ENCODE results near the gene ETHE1. TPM values are rescaled to one million over a fixed set of nuclear protein-coding genes. Genes with fewer than 3 reads are reported as not detected.
"Not testable (repeated sequence)": the region's sequence is repeated elsewhere in the genome, so short reads cannot be mapped to it uniquely, and the experiment has no call there.

Gene ETHE1
- total RNA-seq, 2 experiments from 2014 or later, result 41.5 to 44.8 TPM

GRCh38 chr19:43518051-43518450 is 8.9 kb downstream of the ETHE1 start:
- no peaks in the 10 kb centered on the region for H3K27me3 Mint-ChIP-seq
- peaks cover 19% of the 10 kb centered on the region for H3K4me1 Mint-ChIP-seq
- no peak for DNase-seq
- H3K4me3 Mint-ChIP-seq, result no peak overlapping the region
- H3K9me3 Mint-ChIP-seq, result no peaks in the 10 kb centered on the region
- H3K27ac Mint-ChIP-seq, result no peak overlapping the region
- H3K36me3 Mint-ChIP-seq, result peaks cover 9% of the 10 kb centered on the region

- H3K27me3 Mint-ChIP-seq, DNase-seq: not testable (repeated sequence)
These were observed 14.6 kb downstream of the ETHE1 start for GRCh38 chr19:43512399-43512798.

GRCh38 chr19:43511324-43511723 is 15.7 kb downstream of the ETHE1 start:
- H3K4me1 Mint-ChIP-seq, result peaks cover 4% of the 10 kb centered on the region
- no peak overlapping the region for H3K4me3 Mint-ChIP-seq
- peaks cover 9% of the 10 kb centered on the region for H3K36me3 Mint-ChIP-seq
- no peak for DNase-seq
- no peaks in the 10 kb centered on the region for H3K27me3 Mint-ChIP-seq
- H3K9me3 Mint-ChIP-seq, result no peaks in the 10 kb centered on the region
- no peak overlapping the region for H3K27ac Mint-ChIP-seq

More at GRCh38 chr19:43512399-43512798, 14.6 kb downstream of the ETHE1 start:
- not testable (repeated sequence) for H3K9me3 Mint-ChIP-seq, H3K36me3 Mint-ChIP-seq, H3K27ac Mint-ChIP-seq, H3K4me3 Mint-ChIP-seq, H3K4me1 Mint-ChIP-seq

- H3K36me3 Mint-ChIP-seq, result peaks cover 9% of the 10 kb centered on the region
- no peak overlapping the region for H3K4me3 Mint-ChIP-seq
- no peak overlapping the region for H3K27ac Mint-ChIP-seq
- H3K9me3 Mint-ChIP-seq, result no peaks in the 10 kb centered on the region
- H3K4me1 Mint-ChIP-seq, result peaks cover 1% of the 10 kb centered on the region
- no peak for DNase-seq
- no peaks in the 10 kb centered on the region for H3K27me3 Mint-ChIP-seq
These were observed 16.3 kb downstream of the ETHE1 start for GRCh38 chr19:43510713-43511112.

- Mint-ChIP-seq H3K27me3 (no peaks in the 10 kb centered on the region), H3K4me1 (peaks cover 13% of the 10 kb centered on the region), H3K27ac (no peak overlapping the region), H3K36me3 (peaks cover 6% of the 10 kb centered on the region), H3K9me3 (no peaks in the 10 kb centered on the region), H3K4me3 (no peak overlapping the region)
- DNase-seq, result no peak
These were observed 19.1 kb downstream of the ETHE1 start for GRCh38 chr19:43507880-43508279.

- Mint-ChIP-seq H3K4me1 (peaks cover 20% of the 10 kb centered on the region), H3K27me3 (no peaks in the 10 kb centered on the region), H3K9me3 (no peaks in the 10 kb centered on the region), H3K4me3 (no peak overlapping the region), H3K36me3 (peaks cover 10% of the 10 kb centered on the region), H3K27ac (no peak overlapping the region)
- DNase-seq, result no peak
These were observed 20.4 kb downstream of the ETHE1 start for GRCh38 chr19:43506629-43507028.

GRCh38 chr19:43505941-43506340 is 21.1 kb downstream of the ETHE1 start:
- H3K27ac Mint-ChIP-seq, result peak overlapping the region; percentile 46
- no peaks in the 10 kb centered on the region for H3K27me3 Mint-ChIP-seq
- H3K36me3 Mint-ChIP-seq, result peaks cover 10% of the 10 kb centered on the region
- H3K4me3 Mint-ChIP-seq, result no peak overlapping the region
- no peak for DNase-seq
- peaks cover 20% of the 10 kb centered on the region for H3K4me1 Mint-ChIP-seq
- H3K9me3 Mint-ChIP-seq, result no peaks in the 10 kb centered on the region

GRCh38 chr19:43505186-43505456 is 21.9 kb downstream of the ETHE1 start:
- Mint-ChIP-seq H3K9me3 (no peaks in the 10 kb centered on the region), H3K27ac (peak overlapping the region; percentile 66), H3K4me3 (no peak overlapping the region), H3K27me3 (no peaks in the 10 kb centered on the region), H3K4me1 (peaks cover 22% of the 10 kb centered on the region), H3K36me3 (peaks cover 12% of the 10 kb centered on the region)
- no peak for DNase-seq

- H3K4me1 Mint-ChIP-seq, result peaks cover 22% of the 10 kb centered on the region
- peak within 1 kb of the TSS; percentile 94 for H3K4me3 Mint-ChIP-seq
- H3K36me3 Mint-ChIP-seq, result peaks cover 12% of the 10 kb centered on the region
- H3K27me3 Mint-ChIP-seq, result no peaks in the 10 kb centered on the region
- H3K9me3 Mint-ChIP-seq, result no peaks in the 10 kb centered on the region
- DNase-seq, result peak; percentile 55
- H3K27ac Mint-ChIP-seq, result peak within 1 kb of the TSS; percentile 95
These were observed 22.4 kb downstream of the ETHE1 start, which contains the start of gene PHLDB3 for GRCh38 chr19:43504426-43505185. TSS of gene PHLDB3 (minus strand) at chr19:43504746. CDS start at chr19:43504118, 628 bp downstream.

- DNase-seq, result peak; percentile 96
- Mint-ChIP-seq H3K36me3 (peaks cover 12% of the 10 kb centered on the region), H3K4me1 (peaks cover 22% of the 10 kb centered on the region), H3K4me3 (peak overlapping the region; percentile 94), H3K9me3 (no peaks in the 10 kb centered on the region), H3K27me3 (no peaks in the 10 kb centered on the region), H3K27ac (peak overlapping the region; percentile 95)
These were observed 23.2 kb downstream of the ETHE1 start for GRCh38 chr19:43503501-43504425.

- Mint-ChIP-seq H3K36me3 (peaks cover 14% of the 10 kb centered on the region), H3K4me3 (peak overlapping the region; percentile 94), H3K27me3 (no peaks in the 10 kb centered on the region), H3K27ac (peak overlapping the region; percentile 43), H3K4me1 (peaks cover 22% of the 10 kb centered on the region), H3K9me3 (no peaks in the 10 kb centered on the region)
- DNase-seq, result no peak
These were observed 24.5 kb downstream of the ETHE1 start for GRCh38 chr19:43502419-43502976.

- Mint-ChIP-seq H3K27me3 (no peaks in the 10 kb centered on the region), H3K36me3 (peaks cover 14% of the 10 kb centered on the region), H3K9me3 (no peaks in the 10 kb centered on the region), H3K4me1 (peaks cover 22% of the 10 kb centered on the region), H3K4me3 (no peak overlapping the region), H3K27ac (no peak overlapping the region)
- no peak for DNase-seq
These were observed 25.2 kb downstream of the ETHE1 start for GRCh38 chr19:43501661-43502418.

- H3K4me3 Mint-ChIP-seq, result no peak overlapping the region
- no peaks in the 10 kb centered on the region for H3K27me3 Mint-ChIP-seq
- H3K27ac Mint-ChIP-seq, result no peak overlapping the region
- peaks cover 12% of the 10 kb centered on the region for H3K36me3 Mint-ChIP-seq
- DNase-seq, result no peak
- H3K9me3 Mint-ChIP-seq, result no peaks in the 10 kb centered on the region
- H3K4me1 Mint-ChIP-seq, result peaks cover 15% of the 10 kb centered on the region
These were observed 28.0 kb downstream of the ETHE1 start for GRCh38 chr19:43499042-43499441.

GRCh38 chr19:43498233-43498842 is 28.7 kb downstream of the ETHE1 start:
- Mint-ChIP-seq H3K27ac (no peak overlapping the region), H3K27me3 (no peaks in the 10 kb centered on the region), H3K9me3 (no peaks in the 10 kb centered on the region), H3K4me1 (peaks cover 12% of the 10 kb centered on the region), H3K36me3 (peaks cover 12% of the 10 kb centered on the region), H3K4me3 (no peak overlapping the region)
- DNase-seq, result no peak
